ENCODE results near the gene CNOT2.
"Not testable (repeated sequence)": the region's sequence is repeated elsewhere in the genome, so short reads cannot be mapped to it uniquely, and the experiment has no call there.

Gene CNOT2

DNA sequence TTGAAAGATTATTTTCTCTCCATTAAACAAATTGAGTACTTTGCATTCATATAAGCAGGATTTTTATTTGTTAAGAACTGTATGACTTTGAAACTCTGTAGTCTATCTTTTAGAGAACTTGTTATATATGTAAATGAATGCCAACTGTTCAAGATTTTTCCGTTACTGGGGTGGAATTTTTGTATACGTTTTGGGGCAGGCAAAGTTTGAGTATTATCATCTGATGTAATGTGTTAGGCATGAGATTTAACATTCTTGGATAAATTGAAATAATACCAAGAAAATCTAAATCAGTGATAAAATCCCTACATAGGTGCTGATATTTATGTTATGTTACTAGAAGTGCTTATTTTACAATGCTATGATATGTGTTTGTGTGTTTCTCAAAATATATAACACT, 8.4 kb downstream of the CNOT2 start:
- DNase-seq = no peak

DNA sequence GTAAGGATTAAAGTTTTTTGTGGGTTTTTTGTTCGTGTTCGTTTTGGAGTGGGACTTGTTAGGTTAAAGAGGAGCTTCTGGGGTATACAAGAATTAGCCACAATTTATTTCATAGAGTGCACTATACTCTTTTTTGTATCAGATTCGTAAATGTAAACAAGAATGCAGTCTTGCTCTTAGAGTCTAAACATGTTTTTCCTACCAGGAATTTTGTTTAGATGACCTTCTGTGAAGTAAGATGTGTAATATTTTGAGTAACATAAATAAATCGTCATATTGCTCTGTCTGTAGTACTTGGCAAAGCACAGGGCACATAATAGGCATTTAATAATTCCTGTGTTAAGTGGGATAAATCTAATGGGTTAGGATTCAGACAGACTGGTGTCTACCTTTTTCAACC, 9.6 kb downstream of the CNOT2 start:
- DNase-seq = no peak

DNA sequence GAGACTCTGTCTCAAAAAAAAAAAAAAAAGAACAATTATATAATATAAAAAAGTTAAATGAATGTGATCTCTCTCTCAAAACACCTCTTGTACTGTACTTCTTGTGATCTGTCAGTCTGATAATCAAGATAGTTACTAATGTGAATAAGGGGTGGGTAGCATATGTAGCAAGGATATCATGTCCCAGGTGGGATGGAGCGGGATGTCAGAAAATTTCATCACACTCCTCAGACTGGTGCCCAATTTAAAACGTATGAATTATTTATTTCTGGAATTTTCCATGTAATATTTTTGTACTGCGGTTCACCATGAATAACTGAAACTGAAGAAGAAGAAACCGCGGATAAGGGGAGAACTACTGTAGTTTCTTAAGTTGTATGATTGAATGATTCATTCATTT, 11.0 kb downstream of the CNOT2 start:
- no peak for DNase-seq

DNA sequence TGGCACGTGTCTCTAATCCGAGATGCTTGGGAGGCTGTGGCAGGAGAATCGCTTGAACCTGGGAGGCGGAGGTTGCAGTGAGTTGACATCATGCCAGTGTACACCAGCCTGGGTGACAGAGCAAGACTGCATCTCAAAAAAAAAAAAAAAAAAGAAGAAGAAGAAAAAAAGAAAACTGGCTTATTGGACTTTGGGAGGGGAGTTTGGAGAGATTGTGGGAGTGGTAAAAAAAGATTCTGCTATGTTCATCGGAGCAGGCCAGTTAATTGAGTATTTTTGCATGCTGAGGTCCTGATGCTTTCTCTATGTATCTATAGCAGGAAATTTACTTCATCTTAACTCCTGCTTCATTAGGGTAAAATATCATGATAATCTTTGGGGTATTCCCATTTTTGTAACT, 11.6 kb downstream of the CNOT2 start:
- DNase-seq = no peak

- DNase-seq = no peak
Measured at GRCh38 chr12:70255311-70255710, 12.1 kb downstream of the CNOT2 start.

GRCh38 chr12:70258605-70259403, 15.6 kb downstream of the CNOT2 start:
- no peak for DNase-seq

DNA sequence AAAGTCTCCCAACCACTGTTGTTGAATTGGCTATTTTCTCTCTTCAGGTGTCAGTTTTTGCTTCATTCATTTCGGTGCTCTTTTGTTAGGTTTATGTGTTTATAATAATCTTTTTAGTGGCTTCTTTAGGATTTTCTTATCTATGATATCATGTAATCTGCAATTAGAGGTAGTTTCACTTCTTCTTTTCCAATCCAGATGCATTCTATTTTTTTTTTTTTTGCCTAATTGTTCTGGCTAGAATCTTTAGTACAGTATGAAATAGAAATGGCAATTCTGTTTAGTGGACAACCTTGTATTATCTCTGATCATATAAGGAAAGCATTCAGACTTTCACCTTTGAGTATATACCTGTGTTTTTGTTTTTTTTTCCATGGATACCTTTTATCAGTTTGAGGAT, 17.4 kb downstream of the CNOT2 start:
- DNase-seq = no peak

- DNase-seq = no peak
Measured at GRCh38 chr12:70264067-70264867, 21.0 kb downstream of the CNOT2 start.

DNA sequence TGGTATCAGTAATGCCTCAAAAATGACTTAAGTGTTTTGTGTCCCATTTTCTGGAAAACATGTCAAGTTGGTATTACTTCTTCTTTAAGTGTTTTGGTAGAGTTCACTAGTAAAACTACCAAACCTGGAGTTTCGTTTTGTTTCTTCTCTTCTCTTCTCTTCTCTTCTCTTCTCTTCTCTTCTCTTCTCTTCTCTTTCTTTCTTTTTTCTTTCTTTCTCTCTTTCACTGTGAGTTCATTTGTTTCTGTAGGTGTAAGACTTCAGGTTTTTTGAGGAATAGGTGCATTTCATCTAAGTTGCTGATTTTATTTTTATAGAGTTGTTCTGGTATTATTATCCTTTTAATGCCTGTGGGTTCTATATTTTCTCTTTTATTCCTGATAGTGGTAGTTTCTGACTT, 21.9 kb downstream of the CNOT2 start:
- DNase-seq = no peak

- DNase-seq = no peak
Measured at GRCh38 chr12:70267550-70267949, 24.3 kb downstream of the CNOT2 start.

DNA sequence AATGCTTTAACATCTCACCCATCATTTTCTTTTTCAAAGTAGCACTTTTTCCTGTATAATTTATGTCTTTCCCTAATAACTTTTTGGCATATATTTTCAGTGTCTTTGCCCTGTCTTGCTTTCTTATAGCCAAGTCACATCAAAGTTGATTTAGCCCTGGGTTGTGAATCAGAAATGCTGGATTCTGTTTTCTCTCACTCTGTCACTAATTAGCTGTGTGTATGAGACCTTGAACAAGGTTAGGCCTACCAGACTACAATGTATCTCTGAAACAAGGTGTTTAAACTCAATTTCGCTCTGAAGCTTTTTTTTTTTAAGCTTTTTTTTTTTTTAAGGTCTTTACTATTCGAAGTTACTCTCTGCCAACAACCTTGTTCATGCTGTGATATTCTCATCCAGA, 25.7 kb downstream of the CNOT2 start:
- DNase-seq = no peak

- no peak for DNase-seq
Measured at GRCh38 chr12:70270108-70270507, 26.9 kb downstream of the CNOT2 start.

GRCh38 chr12:70271025-70271424, 27.8 kb downstream of the CNOT2 start:
- DNase-seq = no peak

GRCh38 chr12:70272510-70272909, 29.3 kb downstream of the CNOT2 start:
- no peak for DNase-seq

- no peak for DNase-seq
Measured at GRCh38 chr12:70275045-70275444, 31.8 kb downstream of the CNOT2 start.

DNA sequence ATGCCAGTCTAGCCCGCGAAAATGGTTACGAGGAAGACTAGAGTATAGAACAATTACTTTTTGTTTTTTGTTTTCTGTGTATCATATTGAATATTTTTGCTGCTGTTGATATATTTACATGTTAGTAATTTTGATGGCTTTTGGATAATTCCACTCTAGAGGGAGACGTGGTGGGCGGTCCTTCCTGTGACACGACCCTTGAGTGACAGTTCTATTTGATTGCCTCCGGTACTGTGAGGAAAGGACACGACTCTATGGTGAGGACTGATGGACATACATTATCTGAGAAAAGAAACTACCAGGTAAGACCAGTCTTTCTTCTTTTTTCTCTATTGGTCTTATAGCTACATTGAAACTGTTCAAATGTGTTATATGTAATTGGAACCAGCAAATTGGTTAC, 34.7 kb downstream of the CNOT2 start:
- DNase-seq = no peak

- DNase-seq = no peak
Measured at GRCh38 chr12:70278945-70279344, 35.7 kb downstream of the CNOT2 start.

GRCh38 chr12:70283232-70283631, 40.0 kb downstream of the CNOT2 start:
- DNase-seq = no peak

DNA sequence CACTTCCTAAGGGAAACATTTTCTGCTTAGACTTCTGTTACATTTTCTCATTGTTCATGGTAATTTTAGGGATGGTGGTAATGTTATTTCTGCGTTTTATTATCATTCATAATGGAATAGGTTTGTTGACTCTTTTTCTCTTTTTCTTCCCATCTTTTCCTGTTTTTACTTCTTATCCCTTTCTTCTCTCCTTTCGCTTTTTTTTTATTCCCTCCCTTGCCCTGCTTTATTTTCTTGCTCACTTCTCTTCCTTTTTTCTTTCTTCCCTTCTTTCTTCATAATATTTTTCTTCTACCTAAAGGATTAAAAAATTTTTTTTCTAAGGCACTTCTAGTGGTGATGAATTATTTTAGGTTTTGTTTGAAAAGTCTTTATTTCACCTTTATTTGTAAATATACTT, 45.6 kb downstream of the CNOT2 start:
- DNase-seq = no peak

GRCh38 chr12:70290116-70290515, 46.9 kb downstream of the CNOT2 start:
- no peak for DNase-seq

GRCh38 chr12:70292017-70292776, 49.0 kb downstream of the CNOT2 start:
- no peak for DNase-seq

- DNase-seq = not testable (repeated sequence)
Measured at GRCh38 chr12:70304684-70305555, 61.7 kb downstream of the CNOT2 start.

GRCh38 chr12:70305794-70306193, 62.6 kb downstream of the CNOT2 start:
- DNase-seq = no peak
